GM12878 (cell line): ENCODE measurements around the gene STOML2.

ENCODE experiments used
- EP300 ChIP-seq, 2 experiments: fragments of 150-350 bp in 1 of 2; IDR thresholded peaks; 2 replicates each; pipeline ENCODE4 v1.6.1; 2011 to 2012; ENCODE audit warnings: low read depth in 2 of 2, low read length in 2 of 2, borderline replicate concordance in 1 of 2, improper control_type of control experiment in 1 of 2, inconsistent platforms in 1 of 2; ENCODE audit not compliant: control insufficient read depth in 1 of 2
- MXI1 ChIP-seq: fragments of 150-350 bp; IDR thresholded peaks from 2 replicates; pipeline ENCODE4 v1.6.1; 2011; ENCODE audit warnings: low read depth, mild to moderate bottlenecking, inconsistent platforms, low read length, improper control_type of control experiment
- MYC ChIP-seq: IDR thresholded peaks from 2 replicates; pipeline ENCODE4 v1.6.1; 2011; ENCODE audit warnings: mild to moderate bottlenecking, low read length, moderate library complexity, inconsistent platforms; ENCODE audit not compliant: insufficient read depth, insufficient replicate concordance, insufficient read length, severe bottlenecking

- TF ChIP-seq EP300 (IDR thresholded peaks at IDR 0.05; ENCODE audit: borderline replicate concordance in 1 of 2, control insufficient read depth in 1 of 2, low read depth in 2 of 2, low read length in 2 of 2) = no peak
- TF ChIP-seq MXI1 = no peak
- TF ChIP-seq MYC = no peak
These were observed 29.7 kb downstream of the STOML2 start for GRCh38 chr9:35073279-35073612.
